Measurements from ENCODE around the gene FOXA3.

Gene FOXA3

DNA sequence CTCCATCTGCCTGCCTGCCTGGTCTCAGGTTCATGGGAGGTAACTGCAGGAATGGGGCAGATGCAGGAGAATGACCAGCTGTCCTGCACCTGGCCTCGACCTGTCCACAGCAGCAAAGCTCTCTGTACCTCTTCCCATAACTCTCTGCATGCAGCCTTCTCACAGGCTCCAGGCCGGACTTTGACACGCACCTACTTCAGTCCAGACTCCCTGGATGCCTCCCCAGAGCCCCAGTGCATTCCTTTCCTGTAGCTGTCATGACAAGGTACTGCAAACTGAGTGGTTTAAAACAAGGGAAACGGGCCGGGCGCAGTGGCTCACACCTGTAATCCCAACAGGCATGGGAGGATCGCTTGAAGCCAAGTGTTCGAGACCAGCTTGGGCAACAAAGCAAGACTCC is 47.2 kb downstream of the FOXA3 start (continued):
- TF ChIP-seq, protein P1, sequence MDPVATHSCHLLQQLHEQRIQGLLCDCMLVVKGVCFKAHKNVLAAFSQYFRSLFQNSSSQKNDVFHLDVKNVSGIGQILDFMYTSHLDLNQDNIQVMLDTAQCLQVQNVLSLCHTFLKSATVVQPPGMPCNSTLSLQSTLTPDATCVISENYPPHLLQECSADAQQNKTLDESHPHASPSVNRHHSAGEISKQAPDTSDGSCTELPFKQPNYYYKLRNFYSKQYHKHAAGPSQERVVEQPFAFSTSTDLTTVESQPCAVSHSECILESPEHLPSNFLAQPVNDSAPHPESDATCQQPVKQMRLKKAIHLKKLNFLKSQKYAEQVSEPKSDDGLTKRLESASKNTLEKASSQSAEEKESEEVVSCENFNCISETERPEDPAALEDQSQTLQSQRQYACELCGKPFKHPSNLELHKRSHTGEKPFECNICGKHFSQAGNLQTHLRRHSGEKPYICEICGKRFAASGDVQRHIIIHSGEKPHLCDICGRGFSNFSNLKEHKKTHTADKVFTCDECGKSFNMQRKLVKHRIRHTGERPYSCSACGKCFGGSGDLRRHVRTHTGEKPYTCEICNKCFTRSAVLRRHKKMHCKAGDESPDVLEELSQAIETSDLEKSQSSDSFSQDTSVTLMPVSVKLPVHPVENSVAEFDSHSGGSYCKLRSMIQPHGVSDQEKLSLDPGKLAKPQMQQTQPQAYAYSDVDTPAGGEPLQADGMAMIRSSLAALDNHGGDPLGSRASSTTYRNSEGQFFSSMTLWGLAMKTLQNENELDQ (tag by site-specific recombination; IDR thresholded peaks at IDR 0.05; ENCODE audit: low read depth): no peak
- no peak for TF ChIP-seq ZNF266 (tag by site-specific recombination; IDR thresholded peaks at IDR 0.05; ENCODE audit: low read depth)

DNA sequence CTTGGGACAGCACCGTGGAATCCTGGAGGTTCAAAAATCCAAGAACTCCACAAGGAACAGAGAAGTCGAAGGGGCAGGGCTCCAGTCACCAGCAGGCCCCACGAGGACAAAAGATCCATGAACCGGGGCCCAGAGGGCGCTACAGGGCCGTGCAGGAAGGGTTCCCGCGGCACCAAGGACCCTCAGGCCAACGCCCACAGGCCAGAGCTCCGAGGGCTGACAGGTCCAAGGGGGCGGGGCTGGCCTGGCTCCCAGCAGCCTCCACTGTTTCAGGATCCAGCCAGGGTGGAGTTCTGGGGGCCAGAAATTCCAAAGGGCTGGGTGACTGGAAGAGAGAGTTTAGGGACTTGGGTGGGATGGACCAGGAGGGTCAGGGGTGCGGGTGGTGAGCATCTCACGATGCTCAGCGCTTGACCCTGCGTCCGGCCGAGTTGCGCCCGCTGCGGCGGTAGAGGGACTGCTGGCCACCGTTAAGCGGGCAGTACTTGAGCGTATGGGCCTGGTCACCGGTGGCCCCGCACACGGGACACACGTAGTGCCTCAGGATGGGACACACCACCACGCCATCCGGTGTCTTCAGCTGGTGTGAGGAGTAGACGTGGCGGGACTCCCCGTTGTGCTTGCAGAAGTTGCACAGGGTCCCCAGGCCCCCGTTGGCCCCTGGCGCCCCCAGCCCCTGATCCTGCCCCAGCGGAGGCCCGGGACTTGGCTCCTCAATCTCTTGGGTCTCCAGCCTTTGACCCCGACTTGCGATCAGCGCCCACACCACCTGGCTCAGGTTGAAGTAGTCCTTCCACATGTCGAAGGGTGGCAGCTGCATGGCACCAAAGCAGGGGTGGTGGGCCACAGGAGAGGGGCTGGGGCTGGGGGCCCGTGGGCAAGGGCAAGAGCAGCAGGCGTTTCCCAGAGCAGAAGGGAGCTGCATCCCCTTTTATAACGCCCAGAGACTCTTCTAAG is 50.0 kb downstream of the FOXA3 start, which contains the start of gene NANOS2:
Gene NANOS2 (minus strand): TSS at position 905 of the 957 bp plus-strand sequence. CDS start 85 bp downstream, at position 820.
- POLR2A ChIA-PET: interaction anchor here (0.6 to 1.6 kb wide), 3 partner anchors 11 to 31 kb away, joined by 3 to 10 read pairs (median 6); partner anchors contain the start of genes IRF2BP1 and MYPOP
- no peaks in the 10 kb centered on the region for H3K36me3 ChIP-seq (ENCODE audit: control insufficient read depth in 2 of 2, insufficient read depth in 1 of 2, low read length in 2 of 2)
- no peaks in the 10 kb centered on the region for H3K9me3 ChIP-seq (ENCODE audit: control insufficient read depth, insufficient read depth, low read depth, low read length)
- peak; percentile 31; the same call in 1 of the 2 replicates for TF ChIP-seq ZFHX2 (tag by site-specific recombination; conservative IDR thresholded peaks at IDR 0.05)
- 0 out of 2 replicates have a peak, but pooled peaks have one; percentile 28 for TF ChIP-seq ZNF768 (tag by site-specific recombination; IDR thresholded peaks at IDR 0.05)
- TF ChIP-seq EGR2 (tag by site-specific recombination; IDR thresholded peaks at IDR 0.05; ENCODE audit: low read depth): 0 out of 2 replicates have a peak, but pooled peaks have one; percentile 22
- TF ChIP-seq ZNF19 (tag by site-specific recombination; IDR thresholded peaks at IDR 0.05; ENCODE audit: low read depth): no peak
- CTCF ChIA-PET: interaction anchor here (0.6 to 1.0 kb wide), 3 partner anchors 33 to 1538 kb away, joined by 3 read pairs; no protein-coding TSS in a partner anchor
- no peak within 1 kb of the TSS for H3K27ac ChIP-seq (ENCODE audit: extremely low read depth, low read depth, low read length)
- H3K4me1 ChIP-seq (ENCODE audit: control insufficient read depth, insufficient read depth, low read length): no peaks in the 10 kb centered on the region
- no peak within 1 kb of the TSS for H3K4me3 ChIP-seq (ENCODE audit: low read depth, low read length)

DNA sequence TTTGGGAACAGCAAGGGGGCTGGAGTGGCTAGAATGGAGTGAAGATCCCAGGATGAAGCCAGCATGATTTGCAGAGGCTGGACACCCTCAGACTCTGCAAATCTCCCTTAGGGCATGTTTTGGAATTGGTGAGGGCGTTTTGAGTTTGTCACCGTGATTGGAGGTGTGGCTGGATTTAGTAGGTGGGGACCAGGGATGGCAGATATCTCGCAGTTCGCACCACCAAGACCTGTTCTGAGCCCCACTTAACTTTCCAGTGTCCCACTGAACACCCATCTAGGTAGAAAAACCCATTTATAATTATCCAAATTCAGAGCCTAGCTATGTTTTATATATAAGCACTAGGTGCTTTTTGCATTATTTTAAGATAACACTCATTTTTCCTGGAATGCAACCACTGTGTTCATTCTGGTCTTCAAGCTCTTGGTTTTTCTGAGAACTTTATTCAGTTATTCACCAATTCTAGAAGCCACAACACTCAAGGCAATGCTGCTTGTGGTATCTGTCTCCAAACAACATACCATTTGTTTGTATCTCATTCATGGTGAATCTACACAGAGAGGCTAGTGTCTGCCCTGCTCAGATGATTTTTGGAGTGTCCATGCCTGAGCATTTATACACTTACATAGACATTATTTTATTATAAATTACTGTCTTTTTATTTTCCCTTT is 53.4 kb downstream of the FOXA3 start:
- POLR2A ChIA-PET: interaction anchor here (0.6 to 1.2 kb wide), 4 partner anchors 10 to 640 kb away, joined by 3 to 5 read pairs (median 4); partner anchors contain the start of gene MYPOP
- H3K4me3 ChIP-seq (ENCODE audit: low read depth, low read length): no peak overlapping the region
- CTCF ChIA-PET: interaction anchor here (0.5 to 1.1 kb wide), 4 partner anchors 9 to 118 kb away, joined by 3 to 6 read pairs (median 4); no protein-coding TSS in a partner anchor
- TF ChIP-seq SP3 (tag by site-specific recombination; IDR thresholded peaks at IDR 0.05) (no peak), ZNF48 (tag by site-specific recombination; IDR thresholded peaks at IDR 0.05) (no peak), ZNF654 (tag by site-specific recombination; IDR thresholded peaks at IDR 0.05; ENCODE audit: low read depth) (no peak), REPIN1 (tag by site-specific recombination; IDR thresholded peaks at IDR 0.05; ENCODE audit: low read depth) (no peak), ZNF175 (tag by site-specific recombination; IDR thresholded peaks at IDR 0.05) (no peak), ZNF155 (tag by site-specific recombination; IDR thresholded peaks at IDR 0.05) (no peak), ZNF561 (tag by site-specific recombination; IDR thresholded peaks at IDR 0.05; ENCODE audit: borderline replicate concordance) (no peak), ZFHX2 (tag by site-specific recombination; conservative IDR thresholded peaks at IDR 0.05) (0 out of 2 replicates have a peak, but pooled peaks have one; percentile 29), ZNF600 (tag by site-specific recombination; IDR thresholded peaks at IDR 0.05) (0 out of 2 replicates have a peak, but pooled peaks have one; percentile 26), ZNF785 (tag by site-specific recombination; IDR thresholded peaks at IDR 0.05) (no peak)
- TF ChIP-seq, protein P2, sequence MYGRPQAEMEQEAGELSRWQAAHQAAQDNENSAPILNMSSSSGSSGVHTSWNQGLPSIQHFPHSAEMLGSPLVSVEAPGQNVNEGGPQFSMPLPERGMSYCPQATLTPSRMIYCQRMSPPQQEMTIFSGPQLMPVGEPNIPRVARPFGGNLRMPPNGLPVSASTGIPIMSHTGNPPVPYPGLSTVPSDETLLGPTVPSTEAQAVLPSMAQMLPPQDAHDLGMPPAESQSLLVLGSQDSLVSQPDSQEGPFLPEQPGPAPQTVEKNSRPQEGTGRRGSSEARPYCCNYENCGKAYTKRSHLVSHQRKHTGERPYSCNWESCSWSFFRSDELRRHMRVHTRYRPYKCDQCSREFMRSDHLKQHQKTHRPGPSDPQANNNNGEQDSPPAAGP (tag by site-specific recombination; IDR thresholded peaks at IDR 0.05): no peak
- TF ChIP-seq, protein P1 (tag by site-specific recombination; IDR thresholded peaks at IDR 0.05; ENCODE audit: low read depth): no peak
- TF ChIP-seq, protein P3, sequence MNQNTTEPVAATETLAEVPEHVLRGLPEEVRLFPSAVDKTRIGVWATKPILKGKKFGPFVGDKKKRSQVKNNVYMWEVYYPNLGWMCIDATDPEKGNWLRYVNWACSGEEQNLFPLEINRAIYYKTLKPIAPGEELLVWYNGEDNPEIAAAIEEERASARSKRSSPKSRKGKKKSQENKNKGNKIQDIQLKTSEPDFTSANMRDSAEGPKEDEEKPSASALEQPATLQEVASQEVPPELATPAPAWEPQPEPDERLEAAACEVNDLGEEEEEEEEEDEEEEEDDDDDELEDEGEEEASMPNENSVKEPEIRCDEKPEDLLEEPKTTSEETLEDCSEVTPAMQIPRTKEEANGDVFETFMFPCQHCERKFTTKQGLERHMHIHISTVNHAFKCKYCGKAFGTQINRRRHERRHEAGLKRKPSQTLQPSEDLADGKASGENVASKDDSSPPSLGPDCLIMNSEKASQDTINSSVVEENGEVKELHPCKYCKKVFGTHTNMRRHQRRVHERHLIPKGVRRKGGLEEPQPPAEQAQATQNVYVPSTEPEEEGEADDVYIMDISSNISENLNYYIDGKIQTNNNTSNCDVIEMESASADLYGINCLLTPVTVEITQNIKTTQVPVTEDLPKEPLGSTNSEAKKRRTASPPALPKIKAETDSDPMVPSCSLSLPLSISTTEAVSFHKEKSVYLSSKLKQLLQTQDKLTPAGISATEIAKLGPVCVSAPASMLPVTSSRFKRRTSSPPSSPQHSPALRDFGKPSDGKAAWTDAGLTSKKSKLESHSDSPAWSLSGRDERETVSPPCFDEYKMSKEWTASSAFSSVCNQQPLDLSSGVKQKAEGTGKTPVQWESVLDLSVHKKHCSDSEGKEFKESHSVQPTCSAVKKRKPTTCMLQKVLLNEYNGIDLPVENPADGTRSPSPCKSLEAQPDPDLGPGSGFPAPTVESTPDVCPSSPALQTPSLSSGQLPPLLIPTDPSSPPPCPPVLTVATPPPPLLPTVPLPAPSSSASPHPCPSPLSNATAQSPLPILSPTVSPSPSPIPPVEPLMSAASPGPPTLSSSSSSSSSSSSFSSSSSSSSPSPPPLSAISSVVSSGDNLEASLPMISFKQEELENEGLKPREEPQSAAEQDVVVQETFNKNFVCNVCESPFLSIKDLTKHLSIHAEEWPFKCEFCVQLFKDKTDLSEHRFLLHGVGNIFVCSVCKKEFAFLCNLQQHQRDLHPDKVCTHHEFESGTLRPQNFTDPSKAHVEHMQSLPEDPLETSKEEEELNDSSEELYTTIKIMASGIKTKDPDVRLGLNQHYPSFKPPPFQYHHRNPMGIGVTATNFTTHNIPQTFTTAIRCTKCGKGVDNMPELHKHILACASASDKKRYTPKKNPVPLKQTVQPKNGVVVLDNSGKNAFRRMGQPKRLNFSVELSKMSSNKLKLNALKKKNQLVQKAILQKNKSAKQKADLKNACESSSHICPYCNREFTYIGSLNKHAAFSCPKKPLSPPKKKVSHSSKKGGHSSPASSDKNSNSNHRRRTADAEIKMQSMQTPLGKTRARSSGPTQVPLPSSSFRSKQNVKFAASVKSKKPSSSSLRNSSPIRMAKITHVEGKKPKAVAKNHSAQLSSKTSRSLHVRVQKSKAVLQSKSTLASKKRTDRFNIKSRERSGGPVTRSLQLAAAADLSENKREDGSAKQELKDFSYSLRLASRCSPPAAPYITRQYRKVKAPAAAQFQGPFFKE (tag by site-specific recombination; IDR thresholded peaks at IDR 0.05; ENCODE audit: borderline replicate concordance): no peak

More for the DNA sequence above, 53.4 kb downstream of the FOXA3 start:
- no peaks in the 10 kb centered on the region for H3K4me1 ChIP-seq (ENCODE audit: control insufficient read depth, insufficient read depth, low read length)
- H3K36me3 ChIP-seq (ENCODE audit: control insufficient read depth in 2 of 2, insufficient read depth in 1 of 2, low read length in 2 of 2): no peaks in the 10 kb centered on the region
- H3K9me3 ChIP-seq (ENCODE audit: control insufficient read depth, insufficient read depth, low read depth, low read length): no peaks in the 10 kb centered on the region
- no peak overlapping the region for H3K27ac ChIP-seq (ENCODE audit: extremely low read depth, low read depth, low read length)

Data from HEK293 (cell line).